Measurements from ENCODE around the gene ROCK2.

The ROCK2 gene

DNA sequence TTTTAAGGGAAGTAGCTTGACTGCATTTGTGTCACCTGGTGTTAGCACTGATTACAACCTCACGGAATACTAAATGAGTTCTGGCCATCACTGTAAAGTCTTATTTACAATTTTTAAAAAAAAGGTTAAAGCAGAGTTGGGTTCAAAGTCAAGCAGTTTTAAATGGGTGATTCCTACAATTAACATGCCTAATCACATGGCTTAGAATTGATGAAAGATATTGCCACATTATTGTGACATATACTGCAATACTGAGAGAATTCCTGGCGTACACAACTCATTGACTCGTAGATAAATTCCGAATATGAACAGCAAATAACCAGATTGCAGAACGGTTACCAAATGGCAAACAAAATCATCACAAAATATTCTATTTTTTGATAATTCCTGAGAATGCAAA is 34.2 kb downstream of the ROCK2 start:
- no peak for DNase-seq (ENCODE audit: low spot score)

DNA sequence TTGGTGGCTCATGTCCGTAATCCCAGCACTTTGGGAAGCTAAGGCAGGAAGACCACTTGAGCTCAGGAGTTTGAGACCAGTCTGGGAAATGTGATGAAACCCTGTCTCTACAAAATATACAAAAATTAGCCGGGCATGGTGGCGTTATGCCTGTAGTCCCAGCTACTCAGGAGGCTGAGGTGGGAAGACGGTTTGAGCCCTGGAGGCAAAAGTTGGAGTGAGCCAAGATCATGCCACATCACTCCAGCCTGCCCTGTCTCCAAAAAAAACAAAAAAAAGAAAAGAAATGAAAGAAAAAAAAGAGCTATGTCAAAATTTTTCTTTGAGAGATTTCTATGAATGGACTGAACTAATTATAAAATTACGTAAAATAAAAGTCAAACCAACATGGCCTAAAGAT is 34.7 kb downstream of the ROCK2 start:
- no peak for DNase-seq (ENCODE audit: low spot score)

GRCh38 chr2:11307764-11308415 is 36.5 kb downstream of the ROCK2 start:
- DNase-seq (ENCODE audit: low spot score), result no peak

- peak; percentile 68 for DNase-seq (ENCODE audit: low spot score)
Measured at GRCh38 chr2:11305958-11306357, 38.5 kb downstream of the ROCK2 start.

DNA sequence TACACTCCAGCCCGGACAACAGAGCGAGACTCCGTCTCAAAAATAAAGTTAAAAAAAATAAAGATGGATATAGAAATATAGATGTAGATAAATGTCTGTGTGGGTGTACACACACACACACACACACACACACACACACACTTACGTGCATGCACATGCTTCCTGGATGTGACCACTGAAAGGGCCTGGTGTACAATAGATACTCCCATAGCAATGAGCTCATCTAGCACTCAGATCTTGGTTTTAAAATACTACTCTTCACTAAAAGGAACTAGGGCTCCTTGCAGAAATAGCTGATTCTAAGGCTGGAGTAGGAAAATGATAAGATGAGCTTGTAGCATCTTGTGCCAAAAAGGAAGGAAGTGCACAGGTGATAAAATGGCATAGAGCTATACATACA is 39.1 kb downstream of the ROCK2 start:
- DNase-seq (ENCODE audit: low spot score), result no peak

DNA sequence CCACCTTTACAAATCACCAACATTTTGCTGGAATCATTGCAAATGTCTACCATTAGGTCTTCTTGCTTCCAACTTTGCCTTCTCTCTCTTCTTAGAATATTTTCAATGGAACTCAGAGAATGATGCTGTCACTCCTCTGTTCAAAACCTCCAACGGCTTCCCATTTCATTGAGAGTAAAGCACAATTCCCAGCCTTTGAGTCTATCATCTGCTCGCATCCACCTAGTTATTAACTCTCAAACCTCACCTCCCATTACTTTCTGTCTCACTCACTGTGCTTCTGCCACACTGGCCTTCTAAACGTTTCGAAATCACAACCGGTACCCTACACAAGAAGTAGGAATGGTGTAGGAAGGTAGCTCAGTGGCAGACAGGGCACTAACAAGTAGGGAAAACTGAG is 40.0 kb downstream of the ROCK2 start:
- no peak for DNase-seq (ENCODE audit: low spot score)

- DNase-seq (ENCODE audit: low spot score), result no peak
Measured at GRCh38 chr2:11303290-11304013, 41.0 kb downstream of the ROCK2 start.

- DNase-seq (ENCODE audit: low spot score), result no peak
Measured at GRCh38 chr2:11299439-11299838, 45.0 kb downstream of the ROCK2 start.

GRCh38 chr2:11298592-11298991 is 45.8 kb downstream of the ROCK2 start:
- no peak for DNase-seq (ENCODE audit: low spot score)

DNA sequence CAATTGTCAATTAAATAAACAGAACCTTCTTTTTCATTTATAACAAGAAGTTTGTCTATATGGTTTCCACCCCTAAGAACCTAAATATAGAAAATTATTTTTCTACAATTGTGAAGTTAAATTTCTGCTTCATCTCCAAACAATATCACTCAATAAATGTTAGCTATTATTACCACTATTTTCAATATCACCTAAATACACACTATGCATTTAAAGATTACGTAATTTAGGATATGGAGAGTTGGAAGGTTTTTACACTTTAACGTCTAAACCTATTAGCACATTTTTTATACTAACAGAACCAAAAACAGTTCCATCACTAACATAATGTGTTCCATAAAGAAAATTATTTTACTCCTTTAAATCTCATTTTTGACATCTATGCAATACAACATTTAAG is 48.0 kb downstream of the ROCK2 start:
- DNase-seq (ENCODE audit: low spot score), result no peak

- DNase-seq (ENCODE audit: low spot score), result no peak
Measured at GRCh38 chr2:11292464-11293255, 51.8 kb downstream of the ROCK2 start.

GRCh38 chr2:11290713-11291112 is 53.7 kb downstream of the ROCK2 start:
- no peak for DNase-seq (ENCODE audit: low spot score)

- no peak for DNase-seq (ENCODE audit: low spot score)
Measured at GRCh38 chr2:11290211-11290610, 54.2 kb downstream of the ROCK2 start.

DNA sequence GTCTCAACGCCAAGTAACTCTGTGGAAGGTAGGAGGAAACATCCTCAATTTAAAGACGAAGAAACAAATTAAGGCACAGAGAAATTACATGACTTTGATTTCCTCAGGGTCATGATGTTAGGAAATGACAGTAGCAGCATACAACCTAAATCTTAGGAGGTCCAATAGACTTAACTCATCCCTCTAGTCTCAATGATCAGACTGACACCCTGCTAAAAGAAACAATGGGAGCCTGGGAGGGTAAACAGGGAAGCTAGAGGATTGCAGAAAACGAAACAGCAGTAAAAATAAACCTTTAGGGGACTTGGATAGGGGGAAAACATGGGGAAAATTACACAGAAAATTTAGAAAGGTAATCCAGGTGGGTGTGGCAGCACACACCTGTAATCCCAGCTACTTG is 56.0 kb downstream of the ROCK2 start:
- no peak for DNase-seq (ENCODE audit: low spot score)

GRCh38 chr2:11286749-11287148 is 57.7 kb downstream of the ROCK2 start:
- peak; percentile 12 for DNase-seq (ENCODE audit: low spot score)

GRCh38 chr2:11286323-11286722 is 58.1 kb downstream of the ROCK2 start:
- DNase-seq (ENCODE audit: low spot score), result no peak

DNA sequence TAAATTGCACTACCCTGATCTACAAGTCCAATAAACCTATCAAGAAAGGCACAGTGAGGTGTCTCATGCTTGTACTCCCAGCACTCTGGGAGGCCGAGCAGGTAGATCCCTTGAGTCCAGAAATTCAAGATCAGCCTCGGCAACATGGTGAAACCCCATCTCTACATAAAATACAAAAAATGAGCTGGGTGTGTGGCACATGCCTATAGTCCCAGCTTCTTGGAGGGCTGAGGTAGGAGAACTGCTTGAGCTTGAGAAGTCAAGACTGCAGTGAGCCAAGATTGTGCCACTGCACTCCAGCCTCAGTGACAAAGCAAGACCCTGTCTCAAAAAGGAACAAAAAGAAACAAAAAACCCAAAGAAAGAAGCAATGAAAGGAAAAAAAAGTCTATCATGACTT is 58.9 kb downstream of the ROCK2 start:
- DNase-seq (ENCODE audit: low spot score), result no peak

DNA sequence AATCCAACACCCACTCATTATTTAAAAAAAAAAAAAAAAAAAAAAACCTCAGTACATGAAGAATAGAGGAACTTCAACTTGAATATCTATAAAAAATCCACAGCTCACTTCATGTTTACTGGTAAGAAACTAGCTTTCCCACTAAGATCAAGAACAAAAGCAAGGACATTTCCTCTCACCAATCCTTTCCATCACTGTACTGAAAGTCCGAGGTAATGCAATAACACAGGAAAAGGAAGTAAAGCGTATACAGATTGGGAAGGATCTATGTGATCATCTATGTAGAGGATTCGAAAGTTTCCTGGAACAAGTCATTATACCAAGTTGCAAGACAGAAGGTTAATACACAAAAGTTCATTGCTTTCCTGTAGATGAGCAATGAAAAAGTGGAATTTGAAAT is 63.2 kb downstream of the ROCK2 start:
- DNase-seq (ENCODE audit: low spot score), result no peak

DNA sequence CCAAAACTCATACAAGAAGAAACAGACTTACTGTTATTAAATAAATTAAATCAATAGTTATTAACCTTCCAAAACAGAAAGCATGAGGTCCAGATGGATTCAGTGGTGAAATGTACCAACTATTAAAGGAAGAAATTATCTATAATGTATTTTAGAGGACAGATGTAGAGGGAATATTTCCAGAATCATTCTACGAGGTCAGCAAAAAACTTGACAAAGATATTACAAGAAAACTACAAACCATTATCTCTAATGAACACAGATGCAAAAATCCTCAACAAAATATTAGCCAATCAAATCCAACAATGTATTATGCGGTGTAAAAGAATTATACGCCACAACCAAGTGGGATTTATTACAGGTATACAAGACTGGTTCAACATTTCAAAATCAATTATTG is 63.7 kb downstream of the ROCK2 start:
- no peak for DNase-seq (ENCODE audit: low spot score)

DNA sequence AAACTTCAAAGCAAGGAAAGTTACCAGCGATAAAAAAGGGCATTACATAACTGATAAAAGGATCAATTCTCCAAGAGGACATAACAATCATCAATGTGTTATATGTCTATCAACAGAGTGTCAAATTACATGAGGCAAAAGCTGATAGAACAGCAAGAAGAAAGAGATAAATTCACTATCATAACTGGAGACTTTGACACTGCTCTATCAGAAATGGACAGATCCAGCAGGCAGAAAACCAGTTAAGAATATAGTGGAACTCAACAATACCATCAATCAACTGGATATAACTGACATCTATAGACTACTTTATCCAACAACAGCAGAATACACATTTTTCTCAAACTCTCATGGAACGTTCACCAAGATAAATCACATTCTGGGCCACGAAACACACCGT is 65.0 kb downstream of the ROCK2 start:
- no peak for DNase-seq (ENCODE audit: low spot score)

- no peak for DNase-seq (ENCODE audit: low spot score)
Measured at GRCh38 chr2:11278219-11278618, 66.2 kb downstream of the ROCK2 start.

GRCh38 chr2:11275910-11276309 is 68.5 kb downstream of the ROCK2 start:
- DNase-seq (ENCODE audit: low spot score), result no peak

DNA sequence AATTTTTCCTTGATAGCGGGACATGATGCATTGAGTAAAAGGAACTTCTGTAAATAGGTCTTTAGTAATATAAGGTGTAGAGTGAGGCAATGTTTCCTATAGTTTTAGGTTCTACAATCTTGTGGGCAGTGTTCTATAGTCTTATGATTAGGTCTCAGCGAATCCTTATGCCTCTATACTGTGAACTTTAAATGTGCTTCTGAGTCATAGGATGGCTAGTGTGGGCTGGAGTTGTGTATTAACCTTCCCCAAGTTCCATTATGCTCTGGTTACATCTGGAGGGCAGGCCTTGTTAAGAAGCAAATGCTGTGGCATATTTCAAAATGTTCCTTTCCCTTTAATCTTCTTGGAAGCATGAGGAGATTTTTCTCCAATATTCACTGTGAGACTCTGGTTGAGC is 73.5 kb downstream of the ROCK2 start:
- DNase-seq (ENCODE audit: low spot score), result no peak
